HG03354 (cell line): ENCODE data around the gene RAET1G.
"Not testable (repeated sequence)": the region's sequence is repeated elsewhere in the genome, so short reads cannot be mapped to it uniquely, and the experiment has no call there.

Experiments
- ATAC-seq: cut with Tn5 transposase; IDR thresholded peaks from one replicate; pipeline ENCODE4 v1.9.1; 2021; ENCODE audit warnings: mild to moderate bottlenecking; ENCODE audit not compliant: unreplicated experiment, poor library complexity, severe bottlenecking

RAET1G gene

DNA sequence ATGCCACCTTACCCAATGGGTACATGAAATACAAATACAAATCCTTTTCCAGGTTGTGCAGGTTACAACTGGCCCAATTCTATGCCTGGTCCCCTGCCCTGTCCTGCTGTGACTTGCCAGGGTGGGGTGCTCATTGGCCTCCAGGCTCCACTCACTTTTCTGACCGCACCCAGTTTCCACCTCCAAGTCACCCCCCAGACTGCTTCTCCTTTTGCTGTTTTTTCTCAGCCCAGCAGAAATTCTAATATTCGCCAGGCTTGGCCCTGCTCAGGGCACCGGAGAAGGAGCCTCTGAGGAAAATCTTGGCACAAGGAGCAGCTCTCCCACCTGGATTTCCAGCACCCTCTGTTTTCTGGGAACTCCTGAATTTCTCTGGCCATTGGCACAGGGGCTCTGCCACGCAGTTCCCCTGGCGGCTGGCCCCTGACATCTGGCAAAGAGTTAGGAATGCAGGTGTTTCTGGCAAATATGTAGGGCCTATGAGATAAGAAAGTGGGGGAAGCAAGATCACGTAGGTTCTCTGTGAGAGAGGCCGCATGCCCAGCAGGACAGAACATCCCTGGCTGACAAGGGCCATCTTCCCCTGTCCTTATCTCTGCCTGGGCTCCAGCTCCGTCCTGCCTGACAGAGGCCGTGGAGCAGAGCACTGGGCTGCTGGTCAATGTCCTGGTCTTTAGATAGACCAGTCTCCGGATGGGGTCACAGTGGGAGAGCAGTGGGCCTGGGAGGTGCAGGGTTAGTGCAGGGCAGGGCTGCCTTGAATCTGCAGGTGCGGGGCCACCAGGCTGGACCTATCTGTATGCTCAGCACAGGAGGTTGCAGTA, 22.1 kb downstream of the RAET1G start:
- ATAC-seq, result no peak

DNA sequence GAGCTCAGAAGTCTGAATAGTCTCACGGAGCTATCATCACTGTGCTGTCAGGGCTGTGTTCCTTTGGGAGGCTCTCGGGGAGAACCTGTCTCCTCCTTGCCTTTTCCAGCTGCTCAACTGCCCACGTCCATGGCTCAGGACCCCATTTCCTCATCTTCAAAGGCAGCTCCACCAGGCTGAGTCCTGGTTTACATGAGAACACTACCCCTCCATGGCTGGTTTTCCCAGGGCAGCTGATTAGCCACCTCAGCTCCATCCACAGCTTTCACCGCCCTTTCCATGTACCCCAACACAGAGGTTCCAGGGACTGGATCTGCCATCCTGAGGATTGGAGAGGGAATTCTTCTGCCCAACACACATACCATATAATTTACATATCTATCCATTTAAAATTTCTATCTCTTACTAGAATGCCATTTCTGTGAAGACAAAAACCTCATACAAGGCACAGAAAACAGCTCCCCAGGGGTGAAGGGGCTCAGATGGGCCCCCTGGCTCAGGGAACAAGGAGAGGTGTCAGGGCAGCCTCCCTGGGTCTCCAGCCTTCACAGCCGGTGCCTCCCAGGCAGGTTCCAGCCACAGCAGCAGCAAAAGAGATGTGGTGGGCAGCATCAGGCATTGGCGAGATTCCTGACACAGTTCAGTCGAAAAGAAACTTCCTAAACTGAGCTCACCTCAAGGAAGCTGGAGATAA, 22.8 kb downstream of the RAET1G start:
- no peak for ATAC-seq

DNA sequence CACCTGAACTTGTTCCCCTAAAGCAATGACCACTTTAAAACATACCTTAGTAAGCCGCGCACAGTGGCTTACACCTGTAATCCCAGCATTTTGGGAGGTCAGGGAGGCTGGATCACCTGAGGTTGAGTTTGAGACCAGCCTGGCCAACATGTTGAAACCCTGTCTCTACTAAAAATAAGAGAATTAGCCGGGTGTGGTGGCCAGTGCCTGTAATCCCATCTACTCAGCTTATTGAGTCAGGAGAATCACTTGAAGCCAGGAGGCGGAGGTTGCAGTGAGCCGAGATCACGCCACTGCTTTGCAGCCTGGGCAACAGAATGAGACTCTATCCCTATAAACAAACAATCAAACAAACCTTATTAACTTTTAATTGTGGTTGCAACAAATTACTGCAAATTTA, 23.4 kb downstream of the RAET1G start:
- no peak for ATAC-seq

- ATAC-seq, result no peak
These were observed 24.0 kb downstream of the RAET1G start for GRCh38 chr6:149898966-149899365.

GRCh38 chr6:149897855-149898744, 24.8 kb downstream of the RAET1G start, which contains the start of gene RAET1E:
RAET1E (minus strand) TSS chr6:149898113; CDS start chr6:149890901, 7,212 bp downstream.
- ATAC-seq, result no peak

DNA sequence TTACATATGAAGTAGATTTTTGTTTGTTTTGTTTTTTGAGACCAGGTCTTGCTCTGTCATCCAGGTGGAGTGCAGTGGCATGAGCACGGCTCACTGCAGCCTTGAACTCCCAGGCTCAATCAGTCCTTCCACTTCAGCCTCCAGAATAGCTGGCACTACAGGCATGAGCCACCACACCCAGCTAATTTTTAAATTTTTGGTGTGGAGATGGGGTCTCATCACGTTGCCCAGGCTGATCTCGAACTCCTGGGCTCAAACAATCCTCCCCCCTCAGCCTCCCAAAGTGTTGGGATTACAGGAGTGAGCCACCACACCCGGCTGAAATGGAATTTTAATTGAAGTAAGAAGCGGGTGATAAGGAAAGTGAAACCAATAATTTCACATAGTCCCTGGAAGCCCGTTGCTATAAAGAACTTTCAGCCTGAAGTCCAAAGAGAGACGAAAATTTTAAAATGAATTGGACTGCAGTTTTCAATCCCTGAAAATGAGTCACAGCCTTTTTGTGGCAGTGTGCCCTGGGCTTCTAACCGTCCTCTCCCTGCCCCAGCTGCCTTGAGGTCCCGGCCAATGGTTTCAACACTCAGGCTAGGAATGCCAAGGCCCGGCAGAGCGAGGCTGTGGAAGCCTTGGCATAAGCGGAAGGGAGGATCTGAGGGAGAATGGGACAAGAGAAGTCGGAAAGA, 25.8 kb downstream of the RAET1G start:
- no peak for ATAC-seq

DNA sequence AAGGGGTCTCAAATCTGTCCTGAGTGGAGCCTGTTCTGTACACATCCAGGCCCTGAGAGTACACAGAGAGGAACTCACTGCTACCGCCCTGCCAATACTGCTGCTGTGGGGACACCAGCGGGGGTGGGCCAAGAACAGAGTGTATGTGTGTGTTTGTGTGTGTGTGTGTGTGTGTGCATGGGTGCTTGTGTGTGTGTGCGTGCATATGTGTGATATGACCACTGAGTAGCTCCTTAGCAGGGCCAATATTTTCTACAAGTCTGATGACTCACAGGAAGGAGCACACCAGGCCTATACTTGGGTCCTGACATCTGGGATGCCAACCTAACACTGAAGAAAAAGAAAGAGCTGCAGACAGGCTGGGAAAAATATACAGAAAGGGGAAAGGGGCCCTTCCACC, 26.4 kb downstream of the RAET1G start:
- no peak for ATAC-seq

DNA sequence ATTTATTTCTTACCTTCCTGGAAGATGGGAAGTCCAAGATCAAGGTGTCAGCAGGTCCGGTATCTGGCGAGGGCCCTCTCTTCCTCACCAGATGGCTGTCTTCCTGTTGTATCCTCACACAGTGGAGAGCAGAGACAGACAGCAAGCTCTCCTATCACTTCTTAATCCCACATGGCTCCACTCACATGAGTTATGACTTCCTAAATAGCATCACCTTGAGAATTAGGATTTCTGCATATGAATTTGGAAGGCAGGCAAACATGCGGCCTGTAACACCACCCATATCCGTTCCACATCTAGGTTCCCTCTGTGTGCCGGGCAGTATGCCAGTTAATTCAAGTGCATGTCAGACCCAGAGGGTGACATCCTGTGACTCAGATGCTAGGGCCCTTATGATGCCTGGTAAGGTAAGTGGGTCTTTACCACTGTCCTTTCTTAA, 27.1 kb downstream of the RAET1G start:
- ATAC-seq, result no peak

GRCh38 chr6:149895048-149895590, 27.8 kb downstream of the RAET1G start:
- ATAC-seq, result no peak

DNA sequence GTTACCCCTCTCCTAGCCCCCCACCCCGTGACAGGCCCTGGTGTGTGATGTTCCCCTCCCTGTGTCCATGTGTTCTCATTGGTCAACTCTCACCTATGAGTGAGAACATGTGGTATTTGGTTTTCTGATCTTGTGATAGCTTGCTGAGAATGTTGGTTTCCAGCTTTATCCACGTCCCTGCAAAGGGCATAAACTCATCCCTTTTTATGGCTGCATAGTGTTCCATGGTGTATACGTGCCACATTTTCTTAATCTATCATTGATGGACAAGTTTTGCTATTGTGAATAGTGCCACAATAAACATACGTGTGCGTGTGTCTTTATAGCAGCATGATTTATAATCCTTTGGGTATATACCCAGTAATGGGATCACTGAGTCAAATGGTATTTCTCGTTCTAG, 31.1 kb downstream of the RAET1G start:
- not testable (repeated sequence) for ATAC-seq

DNA sequence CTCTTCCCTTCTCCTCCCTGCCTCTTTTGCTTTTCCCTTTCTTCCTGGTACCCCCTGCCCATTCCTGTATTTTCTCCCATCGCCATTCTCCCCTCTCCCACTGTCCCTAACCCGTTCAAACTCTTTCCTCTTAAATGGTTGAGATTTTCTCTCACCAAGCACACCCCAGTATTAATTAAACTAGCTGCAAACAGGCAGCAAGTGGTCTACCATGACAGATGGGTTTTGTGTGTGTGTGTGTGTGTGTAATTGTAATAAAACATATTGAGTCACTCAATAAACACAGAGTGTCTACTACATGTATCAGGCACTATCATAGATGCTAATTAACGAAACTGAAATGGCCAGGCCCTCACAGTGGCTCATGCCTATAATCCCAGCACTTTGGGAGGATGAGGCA, 31.7 kb downstream of the RAET1G start:
- no peak for ATAC-seq

GRCh38 chr6:149890629-149891045, 32.3 kb downstream of the RAET1G start:
- no peak for ATAC-seq

DNA sequence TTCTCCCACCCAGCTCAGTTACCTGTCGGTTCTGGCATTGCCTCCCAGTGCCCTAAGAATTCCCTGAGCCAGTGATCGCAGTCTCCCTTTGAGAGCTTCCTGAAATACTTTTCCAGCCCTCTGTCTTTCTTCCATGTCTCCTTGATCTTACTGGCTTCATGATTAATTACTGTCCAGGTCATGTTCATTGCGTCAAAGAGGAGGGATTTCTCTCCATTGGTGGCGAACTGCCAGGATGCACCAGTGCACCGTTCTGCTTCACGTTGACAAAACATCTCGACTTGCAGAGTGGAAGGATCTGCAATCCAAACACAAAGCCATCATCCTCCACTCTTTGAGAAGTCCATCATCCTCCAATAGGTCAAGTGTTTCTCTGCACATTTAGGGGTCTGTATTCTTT, 33.6 kb downstream of the RAET1G start:
- ATAC-seq, result no peak

GRCh38 chr6:149888659-149889058, 34.3 kb downstream of the RAET1G start:
- ATAC-seq, result no peak

- ATAC-seq, result no peak
These were observed 34.8 kb downstream of the RAET1G start for GRCh38 chr6:149888093-149888492.

GRCh38 chr6:149887343-149887742, 35.6 kb downstream of the RAET1G start:
- no peak for ATAC-seq

DNA sequence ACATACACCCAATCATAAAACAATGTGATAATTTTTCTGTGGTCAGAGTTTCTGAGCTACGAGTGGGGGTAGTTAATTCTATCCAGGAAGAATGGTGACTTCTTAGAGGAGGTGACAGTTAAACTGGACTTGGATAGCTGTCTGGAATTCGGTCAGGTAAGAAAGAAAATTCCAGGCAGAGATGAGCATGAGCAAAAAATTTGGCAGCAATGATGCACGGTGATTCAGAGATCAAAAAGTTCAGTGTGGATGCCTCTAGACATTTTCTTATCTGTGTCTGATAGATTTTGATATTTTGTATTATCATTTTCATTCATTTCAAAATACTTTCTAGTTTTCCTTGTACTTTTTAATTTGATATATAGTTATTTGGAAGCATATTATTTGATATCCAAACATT, 37.0 kb downstream of the RAET1G start:
- no peak for ATAC-seq

DNA sequence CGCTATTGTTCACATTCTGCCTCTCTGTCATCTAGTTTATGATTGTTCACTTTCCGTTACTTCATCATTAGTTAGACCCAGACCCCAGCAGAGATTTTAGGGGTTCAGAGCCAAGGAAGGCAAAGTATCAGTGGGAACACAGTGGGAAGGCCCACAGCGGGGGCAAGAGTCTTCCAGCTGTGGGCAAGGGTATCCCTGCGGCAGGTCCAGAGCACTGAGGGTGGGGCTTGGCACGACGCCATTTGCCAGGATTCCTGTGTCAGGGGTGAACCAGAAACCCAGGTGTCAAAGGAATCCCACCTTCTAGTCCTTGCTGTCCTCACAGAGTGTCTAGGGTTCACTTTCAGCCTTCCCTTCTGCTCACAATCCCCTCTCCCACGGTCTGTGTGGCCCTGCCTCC, 38.3 kb downstream of the RAET1G start:
- no peak for ATAC-seq

- ATAC-seq, result no peak
These were observed 38.7 kb downstream of the RAET1G start for GRCh38 chr6:149884215-149884614.
